ENCODE results near the gene GCNA.
"Not testable (repeated sequence)": the region's sequence is repeated elsewhere in the genome, so short reads cannot be mapped to it uniquely, and the experiment has no call there.

GCNA gene

GRCh38 chrX:71636438-71637252 lies 58.4 kb downstream of the GCNA start:
- TF ChIP-seq CTCF (IDR thresholded peaks at IDR 0.05; ENCODE audit: low read depth, low read length) (no peak), MYC (IDR thresholded peaks at IDR 0.05; ENCODE audit: low read depth, low read length) (no peak), MAX (IDR thresholded peaks at IDR 0.05; ENCODE audit: low read depth, low read length) (no peak), POLR2A (IDR thresholded peaks at IDR 0.05; ENCODE audit: extremely low read depth, insufficient read length) (no peak)
- no peak overlapping the region for H3K4me3 ChIP-seq (ENCODE audit: low read depth, low read length)
- DNase-seq (ENCODE audit: low read depth) = no peak

- H3K4me3 ChIP-seq (ENCODE audit: low read depth, low read length) = no peak overlapping the region
- no peak for DNase-seq (ENCODE audit: low read depth)
- TF ChIP-seq CTCF (IDR thresholded peaks at IDR 0.05; ENCODE audit: low read depth, low read length) (no peak), MAX (IDR thresholded peaks at IDR 0.05; ENCODE audit: low read depth, low read length) (no peak), MYC (IDR thresholded peaks at IDR 0.05; ENCODE audit: low read depth, low read length) (no peak), POLR2A (IDR thresholded peaks at IDR 0.05; ENCODE audit: extremely low read depth, insufficient read length) (no peak)
Measured at GRCh38 chrX:71637253-71637618, 59.0 kb downstream of the GCNA start.

GRCh38 chrX:71637848-71638247 lies 59.6 kb downstream of the GCNA start:
- H3K4me3 ChIP-seq (ENCODE audit: low read depth, low read length) = no peak overlapping the region
- TF ChIP-seq POLR2A (IDR thresholded peaks at IDR 0.05; ENCODE audit: extremely low read depth, insufficient read length) (no peak), CTCF (IDR thresholded peaks at IDR 0.05; ENCODE audit: low read depth, low read length) (no peak), MAX (IDR thresholded peaks at IDR 0.05; ENCODE audit: low read depth, low read length) (no peak), MYC (IDR thresholded peaks at IDR 0.05; ENCODE audit: low read depth, low read length) (no peak)
- DNase-seq (ENCODE audit: low read depth) = no peak

- no peak for TF ChIP-seq CTCF (IDR thresholded peaks at IDR 0.05; ENCODE audit: low read depth, low read length)
- TF ChIP-seq POLR2A (IDR thresholded peaks at IDR 0.05; ENCODE audit: extremely low read depth, insufficient read length) = no peak
- no peak for TF ChIP-seq MAX (IDR thresholded peaks at IDR 0.05; ENCODE audit: low read depth, low read length)
- no peak for TF ChIP-seq MYC (IDR thresholded peaks at IDR 0.05; ENCODE audit: low read depth, low read length)
- H3K4me3 ChIP-seq (ENCODE audit: low read depth, low read length) = no peak overlapping the region
- no peak for DNase-seq (ENCODE audit: low read depth)
Measured at GRCh38 chrX:71638409-71638808, 60.2 kb downstream of the GCNA start.

- no peak for DNase-seq (ENCODE audit: low read depth)
- TF ChIP-seq MAX (IDR thresholded peaks at IDR 0.05; ENCODE audit: low read depth, low read length) (no peak), POLR2A (IDR thresholded peaks at IDR 0.05; ENCODE audit: extremely low read depth, insufficient read length) (no peak)
- no peak overlapping the region for H3K4me3 ChIP-seq (ENCODE audit: low read depth, low read length)
Measured at GRCh38 chrX:71640002-71640401, 61.8 kb downstream of the GCNA start.

- not testable (repeated sequence) for DNase-seq (ENCODE audit: low read depth)
Measured at GRCh38 chrX:71644406-71644805, 66.2 kb downstream of the GCNA start.

More at GRCh38 chrX:71644406-71644805, 66.2 kb downstream of the GCNA start:
- H3K4me3 ChIP-seq (ENCODE audit: low read depth, low read length) = not testable (repeated sequence)
